Kidney (tissue), 14 donors: Measurements from ENCODE around the gene HLA-DMA. TPM values are rescaled to one million over a fixed set of nuclear protein-coding genes. Genes with fewer than 3 reads are reported as not detected.

Source experiments
- DNase-seq, 5 donors: peaks; one replicate each; pipeline ENCODE4 v3.0.0-alpha.2; 2013 to 2020
- FAIRE-seq: peaks from 2 replicates; lab custom pipeline; 2012; peaks lifted over from hg19 to GRCh38; lab: Jason Lieb, UNC
- H3K27ac ChIP-seq, 2 donors: one replicate each; pipeline ENCODE4 v1.7.0; 2013; ENCODE audit warnings: low read depth in 2 of 2, low read length in 2 of 2, inconsistent platforms in 1 of 2
- H3K27me3 ChIP-seq: one replicate; pipeline ENCODE4 v1.7.1; 2013; ENCODE audit warnings: low read length, inconsistent platforms; ENCODE audit not compliant: control insufficient read depth, insufficient read depth
- H3K36me3 ChIP-seq, 3 donors: one replicate each; pipeline versions ENCODE4 v1.7.0 to v1.7.1; 2013; ENCODE audit warnings: low read length in 3 of 3, control low read depth in 1 of 3, inconsistent platforms in 1 of 3; ENCODE audit not compliant: insufficient read depth in 3 of 3, control insufficient read depth in 2 of 3
- H3K4me1 ChIP-seq, 3 donors: one replicate each; pipeline versions ENCODE4 v1.7.0 to v1.7.1; 2013; ENCODE audit warnings: low read length in 3 of 3, inconsistent platforms in 1 of 3, low read depth in 1 of 3; ENCODE audit not compliant: control insufficient read depth in 2 of 3, insufficient read depth in 2 of 3
- H3K4me3 ChIP-seq, 3 donors: one replicate each; pipeline versions ENCODE4 v1.7.0 to v1.8.1; 2013; ENCODE audit warnings: low read length in 3 of 3, control low read depth in 1 of 3, inconsistent platforms in 1 of 3
- H3K9ac ChIP-seq, 3 donors: one replicate each; pipeline versions ENCODE4 v1.7.0 to v1.7.1; 2013; ENCODE audit warnings: low read length in 3 of 3, control low read depth in 1 of 3, inconsistent platforms in 1 of 3
- H3K9me3 ChIP-seq, 3 donors: one replicate each; pipeline versions ENCODE4 v1.7.0 to v1.7.1; 2013; ENCODE audit warnings: low read length in 3 of 3, control low read depth in 1 of 3, inconsistent platforms in 1 of 3; ENCODE audit not compliant: control insufficient read depth in 2 of 3, insufficient read depth in 1 of 3
- intact Hi-C: fragments of 100-400 bp; cut with DNase I; formaldehyde crosslinking; loops from one replicate; pipeline ENCODE4 v1.11.1; 2022
- polyA plus RNA-seq: library from polyadenylated mRNA; stranded (reverse); fragments of 350-450 nt; fragmentation: Illumina TruSeq; extraction: RNeasy Lipid Tissue Mini Kit (QIAGEN cat#74804); gene quantifications from one replicate; pipeline ENCODE4 v1.2.3, GENCODE V29; 2014; ENCODE audit warnings: low read depth, low replicate concordance; ENCODE audit not compliant: insufficient read depth
- total RNA-seq: library from RNA; stranded (reverse); fragmentation: NEBNext Ultra II Directional; extraction: Animal tissue kit (Norgen Biotek cat#: 25700); gene quantifications from one replicate; pipeline ENCODE4 v1.2.1, GENCODE V29; 2021
- TF ChIP-seq, protein P1 (sequence below): IDR thresholded peaks from 3 replicates; pipeline ENCODE4 v1.5.1; 2012; ENCODE audit warnings: mild to moderate bottlenecking, moderate library complexity, borderline replicate concordance; ENCODE audit not compliant: insufficient read depth; ENCODE audit errors: extremely low read depth
- donor health status: control.
- donor health status: control.
- donor health status: control.
- donor health status: control.
- donor health status: control.
- donor health status: DM: yes; HTN: yes; CAD: no.
- donor health status: Normal renal cell carcinoma (clear cell type).

HLA-DMA gene
- total and polyA plus RNA-seq, 2 donors from 2014 or later: 98.5 to 101 TPM

DNA sequence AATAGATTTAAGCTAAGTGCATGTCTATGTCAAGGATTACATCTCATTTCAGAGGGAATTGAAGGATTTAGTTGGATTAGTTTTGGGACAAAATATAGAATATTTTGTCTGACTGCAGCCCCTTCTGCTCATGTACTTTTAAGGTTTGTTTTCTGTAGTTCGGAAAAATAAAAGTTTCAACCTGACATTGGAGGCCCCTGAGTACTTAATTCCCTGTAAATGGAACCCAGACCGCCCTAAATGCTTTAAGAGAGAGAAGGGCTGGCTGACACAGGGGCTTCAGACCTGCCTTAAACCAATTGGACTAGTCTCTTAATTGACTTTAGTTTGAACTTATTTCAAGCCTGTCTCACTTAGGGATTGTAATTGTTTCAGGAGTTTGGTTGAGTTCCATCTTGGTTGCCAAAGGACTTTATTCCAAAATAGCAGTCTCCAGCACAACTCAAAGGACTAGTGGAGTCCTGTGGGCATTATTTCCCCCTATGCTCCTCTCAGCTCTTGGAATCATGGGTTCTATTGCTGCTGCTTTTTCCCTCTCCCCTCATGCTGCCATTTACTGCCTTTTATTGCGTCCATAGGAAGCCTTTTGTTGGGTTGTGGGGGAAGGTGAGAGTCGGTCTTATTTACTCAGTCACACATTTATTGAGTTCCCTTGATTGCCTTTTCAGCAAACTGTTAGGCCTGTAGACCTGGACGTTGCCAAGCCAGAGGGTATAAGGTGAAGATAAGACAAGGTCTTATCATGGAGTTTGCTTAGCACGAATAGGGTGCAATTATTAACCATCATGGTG lies 30.0 kb upstream of the HLA-DMA start:
- Histone ChIP-seq H3K27me3 (no peaks in the 10 kb centered on the region), H3K4me3 (no peak overlapping the region), H3K27ac (no peak overlapping the region), H3K4me1 (peaks cover 0 to 2% (median 0%) of the 10 kb centered on the region in 3 donors), H3K9ac (no peak overlapping the region), H3K36me3 (peaks cover 18 to 32% (median 31%) of the 10 kb centered on the region in 3 donors), H3K9me3 (no peaks in the 10 kb centered on the region)
- DNase-seq (no peak), FAIRE-seq (no peak)
- intact Hi-C loops: loop anchor here (5.0 kb wide), 1 partner anchor 46 kb away; no protein-coding TSS in a partner anchor
- TF ChIP-seq, protein P1, sequence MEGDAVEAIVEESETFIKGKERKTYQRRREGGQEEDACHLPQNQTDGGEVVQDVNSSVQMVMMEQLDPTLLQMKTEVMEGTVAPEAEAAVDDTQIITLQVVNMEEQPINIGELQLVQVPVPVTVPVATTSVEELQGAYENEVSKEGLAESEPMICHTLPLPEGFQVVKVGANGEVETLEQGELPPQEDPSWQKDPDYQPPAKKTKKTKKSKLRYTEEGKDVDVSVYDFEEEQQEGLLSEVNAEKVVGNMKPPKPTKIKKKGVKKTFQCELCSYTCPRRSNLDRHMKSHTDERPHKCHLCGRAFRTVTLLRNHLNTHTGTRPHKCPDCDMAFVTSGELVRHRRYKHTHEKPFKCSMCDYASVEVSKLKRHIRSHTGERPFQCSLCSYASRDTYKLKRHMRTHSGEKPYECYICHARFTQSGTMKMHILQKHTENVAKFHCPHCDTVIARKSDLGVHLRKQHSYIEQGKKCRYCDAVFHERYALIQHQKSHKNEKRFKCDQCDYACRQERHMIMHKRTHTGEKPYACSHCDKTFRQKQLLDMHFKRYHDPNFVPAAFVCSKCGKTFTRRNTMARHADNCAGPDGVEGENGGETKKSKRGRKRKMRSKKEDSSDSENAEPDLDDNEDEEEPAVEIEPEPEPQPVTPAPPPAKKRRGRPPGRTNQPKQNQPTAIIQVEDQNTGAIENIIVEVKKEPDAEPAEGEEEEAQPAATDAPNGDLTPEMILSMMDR: no peak

DNA sequence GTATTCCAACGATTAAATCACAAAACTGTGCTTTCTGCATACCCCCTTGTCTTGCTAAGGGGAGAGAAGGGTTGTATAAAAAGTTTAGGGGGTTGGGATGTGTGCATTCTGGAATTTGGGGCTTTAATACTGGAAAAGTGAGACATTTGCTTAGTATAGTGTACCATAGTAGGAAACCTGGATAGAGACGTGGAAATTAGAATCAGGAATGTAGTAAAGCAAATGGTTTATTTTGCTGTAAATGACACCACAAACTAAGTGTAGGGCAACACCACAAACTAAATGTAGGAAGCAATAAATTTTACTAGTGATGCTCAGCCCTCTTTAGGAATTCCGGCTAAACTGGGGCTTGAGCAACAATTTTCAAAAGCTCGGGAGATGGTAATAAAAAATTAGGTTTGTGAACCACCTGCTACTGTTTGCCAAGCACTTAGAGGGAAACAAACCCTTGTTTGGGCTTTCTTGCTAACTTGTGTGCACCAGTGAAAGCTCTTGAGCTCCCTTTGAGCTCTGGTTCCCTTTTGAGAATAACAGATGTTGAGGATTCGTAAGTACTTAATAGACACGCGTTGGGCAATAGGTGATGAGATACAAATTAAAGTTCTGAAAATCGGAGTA lies 29.3 kb upstream of the HLA-DMA start:
- no peaks in the 10 kb centered on the region for H3K9me3 ChIP-seq
- peaks cover 25 to 39% (median 38%) of the 10 kb centered on the region in 3 donors for H3K36me3 ChIP-seq
- H3K27me3 ChIP-seq: no peaks in the 10 kb centered on the region
- TF ChIP-seq, protein P1: no peak
- DNase-seq (no peak), FAIRE-seq (no peak)
- no peak overlapping the region for H3K27ac ChIP-seq
- H3K4me1 ChIP-seq: peaks cover 0 to 4% (median 0%) of the 10 kb centered on the region in 3 donors
- H3K4me3 ChIP-seq: no peak overlapping the region
- no peak overlapping the region for H3K9ac ChIP-seq
- intact Hi-C loops: loop anchor here (5.0 kb wide), 1 partner anchor 45 kb away; no protein-coding TSS in a partner anchor

DNA sequence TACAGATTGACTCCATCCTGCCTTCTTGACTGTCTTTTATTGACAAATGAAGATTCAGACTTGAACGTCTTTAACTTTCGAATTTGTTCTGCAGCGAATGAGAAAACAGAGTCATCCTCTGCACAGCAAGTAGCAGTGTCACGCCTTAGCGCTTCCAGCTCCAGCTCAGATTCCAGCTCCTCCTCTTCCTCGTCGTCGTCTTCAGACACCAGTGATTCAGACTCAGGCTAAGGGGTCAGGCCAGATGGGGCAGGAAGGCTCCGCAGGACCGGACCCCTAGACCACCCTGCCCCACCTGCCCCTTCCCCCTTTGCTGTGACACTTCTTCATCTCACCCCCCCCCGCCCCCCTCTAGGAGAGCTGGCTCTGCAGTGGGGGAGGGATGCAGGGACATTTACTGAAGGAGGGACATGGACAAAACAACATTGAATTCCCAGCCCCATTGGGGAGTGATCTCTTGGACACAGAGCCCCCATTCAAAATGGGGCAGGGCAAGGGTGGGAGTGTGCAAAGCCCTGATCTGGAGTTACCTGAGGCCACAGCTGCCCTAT lies 27.7 kb upstream of the HLA-DMA start:
- H3K27me3 ChIP-seq: no peaks in the 10 kb centered on the region
- H3K36me3 ChIP-seq: peaks cover 40 to 55% (median 54%) of the 10 kb centered on the region in 3 donors
- H3K4me3 ChIP-seq: no peak overlapping the region
- H3K27ac ChIP-seq: no peak overlapping the region
- no peak for FAIRE-seq
- no peaks in the 10 kb centered on the region for H3K9me3 ChIP-seq
- peaks cover 0 to 17% (median 13%) of the 10 kb centered on the region in 3 donors for H3K4me1 ChIP-seq
- no peak for DNase-seq
- TF ChIP-seq, protein P1: no peak
- intact Hi-C loops: loop anchor here (5.0 kb wide), 1 partner anchor 43 kb away; no protein-coding TSS in a partner anchor
- no peak overlapping the region for H3K9ac ChIP-seq
